ENCODE measurements around the gene MAST3.
A peak's percentile ranks its signal among the peaks of the same experiment; 100 is the strongest.

The MAST3 gene

DNA sequence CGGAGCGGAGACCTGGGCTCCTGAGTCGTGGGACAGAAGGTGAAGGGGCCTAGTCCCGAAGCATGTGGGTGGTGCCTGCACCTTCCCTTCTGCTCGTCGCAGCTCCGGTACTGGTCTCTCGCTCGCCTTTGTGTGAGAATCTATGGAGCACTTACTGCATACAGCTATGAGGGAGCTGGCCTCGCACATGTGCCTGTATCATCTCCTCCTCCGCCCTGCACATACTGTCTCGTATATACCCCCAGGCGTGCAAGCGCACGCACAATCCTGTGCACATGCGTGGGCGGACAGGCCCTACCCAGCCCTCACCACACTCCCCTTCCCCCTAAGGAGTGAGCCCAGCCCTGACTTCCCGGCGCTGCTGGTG is 64.0 kb downstream of the MAST3 start:
- DNase-seq: no peak

DNA sequence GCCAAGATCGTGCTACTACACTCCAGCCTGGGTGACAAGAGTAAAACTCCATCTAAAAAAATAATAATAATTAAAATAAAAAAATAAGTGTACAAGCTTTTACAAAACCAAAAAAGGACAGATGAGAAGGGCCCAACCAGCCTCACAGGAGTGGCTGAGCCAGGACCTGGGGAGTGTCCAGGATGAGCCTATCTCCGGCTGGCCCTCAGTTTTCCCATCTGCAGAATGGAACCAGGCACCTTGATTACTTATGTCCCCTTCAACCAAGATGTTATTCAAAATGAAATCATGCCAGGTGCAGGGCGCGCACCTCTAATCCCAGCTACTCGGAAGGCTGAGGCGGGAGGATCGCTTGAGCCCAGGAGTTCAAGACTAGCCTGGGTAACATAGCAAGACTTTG is 66.5 kb downstream of the MAST3 start:
- DNase-seq: no peak

DNA sequence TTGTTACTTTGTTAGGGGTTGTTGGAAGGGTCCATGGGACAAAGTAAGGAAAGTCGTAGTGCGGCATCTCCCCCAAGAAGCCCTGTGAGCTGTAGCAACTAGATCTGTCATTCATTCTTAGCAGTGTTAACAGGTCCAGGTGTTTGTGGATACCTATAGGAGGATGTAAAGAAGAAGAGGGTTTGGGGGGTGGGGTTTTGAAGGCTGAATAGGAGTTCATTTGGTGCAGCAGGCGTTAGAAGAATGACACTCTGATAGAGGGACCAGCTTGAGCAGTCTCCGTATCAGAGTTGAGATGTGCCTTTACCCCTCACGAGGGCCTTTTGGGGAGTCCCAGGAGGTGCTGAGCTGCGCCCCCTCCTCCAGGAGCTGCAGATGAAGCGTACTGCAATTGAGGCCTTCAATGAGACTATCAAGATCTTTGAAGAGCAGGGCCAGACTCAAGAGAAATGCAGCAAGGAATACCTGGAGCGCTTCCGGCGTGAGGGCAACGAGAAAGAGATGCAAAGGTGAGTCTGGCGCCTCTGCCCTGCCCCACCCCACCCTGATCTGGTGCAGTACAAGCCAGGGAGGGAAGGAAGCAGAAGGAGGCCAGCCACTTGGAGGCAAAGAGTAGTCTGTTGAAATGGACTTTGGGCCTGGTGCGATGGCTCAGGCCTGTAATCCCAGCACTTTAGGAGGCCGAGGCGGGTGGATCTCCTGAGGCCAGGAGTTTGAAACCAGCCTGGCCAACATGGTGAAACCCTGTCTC is 68.4 kb downstream of the MAST3 start:
- no peak for DNase-seq

DNA sequence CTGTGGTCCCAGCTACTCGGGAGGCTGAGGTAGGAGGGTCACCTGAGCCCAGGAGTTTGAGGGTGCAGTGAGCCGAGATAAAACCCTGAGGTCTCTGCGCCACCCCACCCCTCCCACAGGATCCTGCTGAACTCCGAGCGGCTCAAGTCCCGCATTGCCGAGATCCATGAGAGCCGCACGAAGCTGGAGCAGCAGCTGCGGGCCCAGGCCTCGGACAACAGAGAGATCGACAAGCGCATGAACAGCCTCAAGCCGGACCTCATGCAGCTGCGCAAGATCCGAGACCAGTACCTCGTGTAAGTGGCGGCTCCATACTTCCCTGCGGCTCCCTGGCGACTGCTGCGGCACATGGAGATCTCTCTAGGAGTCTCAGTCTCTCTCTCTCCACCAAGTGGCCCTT is 69.4 kb downstream of the MAST3 start:
- DNase-seq: no peak

DNA sequence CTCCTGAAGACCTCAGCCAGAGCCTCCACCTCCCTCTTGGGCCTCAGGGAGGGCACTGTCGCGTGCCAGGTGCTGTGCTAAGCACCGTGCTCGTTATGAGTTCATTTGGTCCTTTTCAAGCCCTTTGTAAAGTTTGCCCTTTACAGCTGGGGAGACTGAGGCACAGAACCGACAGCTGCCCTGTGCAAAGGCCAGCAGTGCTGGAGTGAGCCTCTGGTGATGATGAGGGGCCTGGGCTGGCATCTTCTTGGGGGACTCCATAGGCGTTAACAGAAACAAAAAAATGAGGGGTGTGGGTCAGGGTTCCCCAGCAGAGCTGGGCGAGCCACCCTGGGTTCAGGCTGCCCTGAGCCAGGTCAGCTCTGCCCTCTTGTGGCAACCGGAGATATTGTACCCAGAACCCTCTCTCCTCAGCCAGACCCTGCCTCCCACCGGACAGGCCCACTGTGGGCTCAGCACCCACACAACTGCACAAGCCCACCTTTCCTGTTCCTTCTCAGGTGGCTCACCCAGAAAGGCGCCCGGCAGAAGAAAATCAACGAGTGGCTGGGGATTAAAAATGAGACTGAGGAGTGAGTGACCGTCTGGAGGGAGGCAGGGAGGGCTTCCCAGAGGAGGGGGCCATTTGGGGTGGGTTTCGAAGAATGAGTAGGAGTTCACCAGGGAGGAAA is 70.5 kb downstream of the MAST3 start:
- no peak for DNase-seq

DNA sequence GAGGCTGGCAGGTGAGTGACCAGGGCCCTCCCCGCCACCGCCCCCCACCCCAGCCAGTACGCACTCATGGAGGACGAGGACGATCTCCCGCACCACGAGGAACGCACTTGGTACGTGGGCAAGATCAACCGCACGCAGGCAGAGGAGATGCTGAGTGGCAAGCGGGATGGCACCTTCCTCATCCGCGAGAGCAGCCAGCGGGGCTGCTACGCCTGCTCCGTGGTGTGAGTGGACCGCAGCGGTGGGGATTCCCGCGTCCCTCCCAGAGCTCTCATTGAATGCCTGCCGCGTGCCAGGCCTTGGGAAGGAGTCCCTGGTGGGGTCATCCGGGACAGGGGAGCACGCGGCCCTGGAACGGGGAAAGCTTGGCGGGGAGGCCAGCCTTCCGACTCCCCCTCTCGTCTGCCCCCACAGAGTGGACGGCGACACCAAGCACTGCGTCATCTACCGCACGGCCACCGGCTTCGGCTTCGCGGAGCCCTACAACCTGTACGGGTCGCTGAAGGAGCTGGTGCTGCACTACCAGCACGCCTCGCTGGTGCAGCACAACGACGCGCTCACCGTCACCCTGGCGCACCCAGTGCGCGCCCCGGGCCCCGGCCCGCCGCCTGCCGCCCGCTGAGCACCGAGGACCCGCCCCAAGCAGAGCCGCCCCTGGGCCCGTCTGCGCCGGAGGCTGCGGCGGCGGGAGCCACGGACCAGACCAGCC is 71.2 kb downstream of the MAST3 start:
- no peak for DNase-seq

DNA sequence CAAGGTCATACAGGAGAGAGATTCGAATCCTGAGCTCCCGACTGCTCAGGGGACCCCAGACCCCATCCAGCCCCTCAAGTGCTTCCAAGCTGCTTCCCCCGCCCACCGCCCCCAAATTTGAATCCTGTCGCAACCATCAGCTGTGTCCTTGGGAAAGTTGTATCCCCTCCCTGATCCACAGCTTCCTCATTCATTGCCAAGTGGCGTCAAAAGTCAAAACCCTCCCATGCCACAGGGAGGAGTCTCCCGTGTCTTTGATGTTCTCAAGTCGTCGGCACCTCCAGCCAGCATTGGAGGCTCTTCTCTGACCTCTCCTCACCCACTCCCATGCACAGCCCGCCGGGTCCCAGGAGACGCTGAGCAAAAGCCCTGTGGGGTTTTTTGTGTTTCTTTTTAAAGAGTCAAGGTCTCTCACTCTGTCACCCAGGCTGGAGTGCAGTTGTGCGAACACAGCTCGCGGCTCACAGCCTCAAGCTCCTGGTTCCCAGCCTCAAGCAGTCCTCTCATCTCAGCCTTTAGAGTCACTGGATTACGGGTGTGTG is 73.2 kb downstream of the MAST3 start:
- no peak for DNase-seq

DNA sequence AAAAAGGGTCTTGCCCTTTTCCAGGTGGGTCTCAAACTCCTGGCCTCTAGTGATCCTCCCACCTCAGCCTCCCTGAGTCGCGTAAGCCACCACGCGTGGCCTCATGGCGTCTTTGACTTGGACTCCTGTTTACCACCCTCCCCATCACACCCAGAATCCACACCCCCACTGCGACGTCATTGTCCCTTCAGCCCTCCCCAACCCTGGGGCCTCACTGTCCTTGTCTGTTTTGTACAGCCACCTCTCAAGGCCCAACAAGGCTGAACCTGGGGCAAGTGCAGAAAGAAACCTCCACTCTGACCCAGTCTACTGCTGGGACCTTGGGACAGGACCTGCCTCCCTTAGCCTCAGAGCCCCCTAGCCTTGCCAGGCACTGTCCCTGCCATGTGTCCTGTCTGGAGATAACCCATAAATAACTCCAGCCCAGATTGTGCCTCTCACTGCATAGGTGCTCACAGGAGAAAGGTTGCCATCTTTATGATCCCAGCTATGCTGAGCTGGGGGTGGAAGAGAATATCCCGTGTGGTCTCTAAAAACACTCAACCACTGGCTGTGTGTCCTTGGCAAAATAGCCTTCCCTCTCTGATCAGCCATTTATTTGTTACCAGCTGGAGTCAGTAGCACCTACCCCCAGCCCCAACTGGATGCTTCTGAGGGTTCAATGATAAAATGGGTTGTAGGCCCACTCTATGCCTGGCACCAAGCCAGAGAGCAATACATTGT is 74.2 kb downstream of the MAST3 start:
- no peak for DNase-seq

DNA sequence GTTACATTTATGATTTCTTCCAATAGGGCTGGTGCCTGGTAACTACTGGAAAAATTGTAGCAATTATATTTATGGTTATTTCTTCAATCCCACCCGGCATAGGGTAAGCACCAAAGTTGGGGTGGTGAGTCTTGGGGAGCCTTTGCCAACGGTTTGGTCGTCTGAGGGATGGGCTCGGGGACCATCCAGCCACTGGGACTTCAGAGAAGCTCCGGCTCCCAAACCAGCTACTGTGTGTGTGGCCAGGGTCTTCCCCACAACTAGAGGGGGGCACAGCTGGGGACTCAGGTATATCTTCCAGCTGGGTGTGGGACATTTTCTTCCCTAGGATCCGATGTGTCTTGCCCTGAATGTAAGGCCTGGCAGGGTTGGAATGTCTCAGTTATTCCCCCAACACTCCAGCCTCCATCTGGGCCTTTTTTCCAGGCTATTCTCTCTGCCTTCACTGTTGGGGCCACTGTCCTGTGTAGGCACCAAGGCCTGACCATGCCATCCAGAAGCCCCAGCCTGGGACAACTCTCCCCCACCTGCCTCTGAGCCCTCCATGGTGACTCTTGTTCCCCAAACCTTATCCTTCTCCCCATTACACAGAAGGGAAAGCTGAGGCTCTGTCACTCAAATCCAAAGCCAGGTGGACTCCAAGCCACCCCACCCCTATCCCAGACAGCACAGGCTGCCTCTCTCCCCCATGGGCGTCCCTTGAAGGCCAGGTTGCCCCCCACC is 74.9 kb downstream of the MAST3 start:
- no peak for DNase-seq

DNA sequence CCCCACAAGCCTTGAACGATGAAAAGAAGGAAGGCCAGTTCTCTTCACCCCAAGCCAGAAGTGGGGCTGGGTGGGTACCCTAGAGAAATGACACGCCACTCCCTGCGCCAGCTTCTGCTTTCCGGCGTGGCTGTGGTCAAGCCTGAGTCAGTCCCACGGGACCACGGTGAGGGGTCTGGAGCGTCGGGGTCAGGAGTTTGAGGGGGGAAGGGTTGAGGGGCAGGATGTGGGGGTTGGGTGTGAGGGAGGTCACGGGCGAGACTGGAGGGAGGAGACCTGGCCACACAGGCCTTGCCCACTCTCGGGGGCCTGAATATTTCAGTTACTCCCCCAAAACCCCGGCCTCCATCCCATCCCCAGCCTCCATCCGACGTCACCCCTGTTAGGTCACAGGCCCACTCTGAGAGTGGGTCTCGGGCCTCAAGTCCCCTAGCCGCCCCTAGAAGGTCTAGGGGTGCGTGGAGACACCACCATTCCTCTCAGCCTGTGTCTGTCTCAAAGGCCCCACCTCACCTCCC is 75.5 kb downstream of the MAST3 start:
- DNase-seq: no peak

DNA sequence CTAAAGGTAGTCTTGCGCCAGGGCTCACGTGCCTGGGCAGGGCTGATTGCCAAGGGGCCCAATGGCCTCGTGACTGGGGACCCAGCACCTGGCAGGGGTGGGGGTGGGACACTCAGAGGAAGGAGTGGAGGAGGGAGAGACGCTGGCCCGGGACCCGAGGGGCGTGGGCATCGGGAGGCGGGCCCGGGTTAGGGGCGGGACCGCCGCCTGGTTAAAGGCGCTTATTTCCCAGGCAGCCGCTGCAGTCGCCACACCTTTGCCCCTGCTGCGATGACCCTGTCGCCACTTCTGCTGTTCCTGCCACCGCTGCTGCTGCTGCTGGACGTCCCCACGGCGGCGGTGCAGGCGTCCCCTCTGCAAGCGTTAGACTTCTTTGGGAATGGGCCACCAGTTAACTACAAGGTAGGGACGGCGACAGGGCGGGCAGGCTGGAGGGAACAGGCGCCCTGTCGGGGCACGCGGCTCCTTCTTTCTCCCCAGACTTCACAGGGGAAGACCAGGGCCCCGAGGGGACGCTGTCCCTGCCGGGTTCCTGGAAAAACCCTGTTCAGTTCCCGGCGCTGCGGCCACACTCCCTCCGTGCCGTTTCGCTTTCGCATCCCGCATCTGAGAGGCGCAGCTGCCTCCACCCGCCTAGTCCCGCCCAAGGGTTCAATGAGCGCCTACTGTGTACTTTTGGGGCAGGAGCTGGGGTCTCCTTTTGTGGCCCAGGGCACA is 76.2 kb downstream of the MAST3 start, which contains the start of gene IFI30:
Gene IFI30 (plus strand): TSS at position 242 of the 717 bp plus-strand sequence. CDS start 29 bp downstream, at position 271.
- no peak for DNase-seq

DNA sequence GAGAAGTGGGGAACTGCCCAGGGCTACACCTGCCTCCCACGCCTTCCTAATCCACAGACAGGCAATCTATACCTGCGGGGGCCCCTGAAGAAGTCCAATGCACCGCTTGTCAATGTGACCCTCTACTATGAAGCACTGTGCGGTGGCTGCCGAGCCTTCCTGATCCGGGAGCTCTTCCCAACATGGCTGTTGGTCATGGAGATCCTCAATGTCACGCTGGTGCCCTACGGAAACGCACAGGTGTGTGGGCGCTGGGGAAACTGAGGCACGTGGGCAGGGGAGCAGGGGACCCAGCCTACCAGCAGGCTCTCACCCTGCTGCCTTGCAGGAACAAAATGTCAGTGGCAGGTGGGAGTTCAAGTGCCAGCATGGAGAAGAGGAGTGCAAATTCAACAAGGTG is 77.4 kb downstream of the MAST3 start:
- no peak for DNase-seq

DNA sequence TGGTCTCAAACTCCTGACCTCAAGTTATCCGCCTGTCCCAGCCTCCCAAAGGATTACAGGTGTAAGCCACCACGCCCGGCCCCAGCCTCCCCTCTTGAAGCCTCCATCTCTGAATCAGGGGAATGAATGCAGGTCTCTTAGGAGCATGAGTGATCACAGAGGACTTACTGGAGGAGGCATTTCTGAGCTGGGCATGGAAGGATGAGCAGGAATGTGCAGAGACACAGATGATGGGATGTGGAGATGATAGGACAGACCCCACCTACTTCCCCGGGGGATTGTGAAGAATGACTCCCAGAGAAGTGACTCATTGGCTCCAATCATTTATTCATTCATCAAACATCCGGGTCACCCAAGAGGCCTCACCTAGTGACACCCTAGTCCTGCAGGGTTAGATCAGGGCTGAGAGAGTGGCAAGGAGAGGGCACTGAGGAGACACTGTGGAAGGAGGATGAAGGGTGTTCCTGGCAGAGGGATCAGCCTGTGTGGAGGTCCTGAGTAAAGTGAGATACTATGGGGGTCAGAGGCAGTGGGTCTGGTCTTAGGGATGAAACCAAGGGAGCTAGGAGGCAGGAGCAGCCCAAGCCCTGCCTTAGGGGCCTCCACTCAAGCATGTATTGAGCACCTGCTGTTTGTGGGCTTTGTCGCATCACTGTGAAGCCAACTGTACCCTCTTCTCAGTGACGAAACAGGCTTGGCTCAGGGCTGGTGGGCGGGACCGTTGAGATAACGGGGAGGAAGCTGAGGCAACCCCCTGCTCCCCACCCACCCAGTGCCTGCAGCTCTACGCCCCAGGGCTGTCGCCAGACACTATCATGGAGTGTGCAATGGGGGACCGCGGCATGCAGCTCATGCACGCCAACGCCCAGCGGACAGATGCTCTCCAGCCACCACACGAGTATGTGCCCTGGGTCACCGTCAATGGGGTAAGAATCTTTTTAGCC is 79.1 kb downstream of the MAST3 start:
- no peak for DNase-seq

DNA sequence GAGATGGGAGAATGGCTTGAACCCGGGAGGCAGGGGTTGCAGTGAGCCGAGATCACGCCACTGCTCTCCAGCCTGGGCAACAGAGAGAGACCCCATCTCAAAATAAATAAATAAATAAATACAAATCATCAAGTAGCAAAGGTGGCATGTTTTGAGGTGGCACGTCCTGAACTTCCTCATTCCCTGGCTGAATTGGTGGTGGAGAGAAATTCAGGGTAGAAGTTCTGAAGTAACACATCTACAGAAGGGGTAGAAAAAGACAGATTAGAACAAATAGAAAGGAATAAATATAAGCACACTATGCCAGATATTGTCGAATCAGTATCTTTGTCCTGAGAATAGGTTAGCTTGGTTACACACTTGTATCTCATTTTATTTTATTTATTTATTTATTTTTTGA is 82.4 kb downstream of the MAST3 start:
- no peak for DNase-seq

DNA sequence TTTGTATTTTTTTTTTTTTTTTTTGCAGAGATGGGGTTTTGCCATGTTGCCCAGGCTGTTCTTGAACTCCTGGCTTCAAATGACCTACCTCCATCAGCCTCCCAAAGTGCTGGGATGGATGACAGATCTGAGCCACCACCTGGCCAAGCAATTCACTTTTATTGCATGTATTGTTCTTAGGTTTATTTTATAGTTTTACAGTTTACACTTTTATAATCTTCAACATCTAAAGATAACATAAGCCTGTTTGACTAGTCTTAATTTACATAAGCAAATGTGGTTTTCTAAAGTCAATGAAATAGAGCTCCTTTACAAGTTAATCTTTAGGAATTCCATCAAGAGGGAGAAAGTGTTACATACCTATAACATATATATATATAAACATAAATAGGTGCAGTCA is 86.0 kb downstream of the MAST3 start:
- DNase-seq: no peak

DNA sequence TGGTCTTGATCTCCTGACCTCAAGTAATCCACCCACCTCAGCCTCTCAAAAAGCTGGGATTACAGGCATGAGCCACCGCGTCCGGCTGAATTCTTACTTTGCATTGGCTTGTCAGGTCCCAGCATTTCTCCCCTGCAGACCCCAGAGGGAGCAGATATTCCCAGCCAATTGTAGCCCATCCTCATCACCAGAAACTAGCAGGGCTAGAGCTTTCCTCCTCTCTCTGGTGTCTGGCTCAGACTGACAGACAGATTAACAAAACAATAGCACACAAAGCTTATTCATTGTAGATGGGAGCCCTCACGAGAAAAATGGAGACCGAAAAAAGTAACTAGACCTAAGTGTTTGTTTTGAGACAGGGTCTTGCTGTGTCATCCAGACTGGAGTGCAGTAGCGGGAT is 88.0 kb downstream of the MAST3 start:
- no peak for DNase-seq

DNA sequence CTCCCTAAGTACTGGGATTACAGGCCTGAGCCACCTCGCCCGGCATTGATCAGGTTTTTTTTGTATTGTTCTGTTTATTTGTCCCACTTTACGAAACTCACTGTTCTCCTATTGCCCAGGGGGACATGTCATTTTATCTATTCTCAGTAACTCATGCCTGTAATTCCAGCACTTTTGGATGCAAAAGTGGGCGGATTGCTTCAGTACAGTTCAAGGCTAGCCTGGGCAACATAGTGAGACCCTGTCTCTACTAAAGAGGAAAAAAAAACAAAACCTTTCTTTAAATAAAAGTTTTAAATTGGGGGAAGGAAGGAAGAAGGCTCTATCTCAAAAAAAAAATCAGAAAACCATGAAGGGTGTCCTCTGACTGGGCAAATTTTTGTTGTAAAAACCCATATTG is 92.7 kb downstream of the MAST3 start:
- DNase-seq: no peak

DNA sequence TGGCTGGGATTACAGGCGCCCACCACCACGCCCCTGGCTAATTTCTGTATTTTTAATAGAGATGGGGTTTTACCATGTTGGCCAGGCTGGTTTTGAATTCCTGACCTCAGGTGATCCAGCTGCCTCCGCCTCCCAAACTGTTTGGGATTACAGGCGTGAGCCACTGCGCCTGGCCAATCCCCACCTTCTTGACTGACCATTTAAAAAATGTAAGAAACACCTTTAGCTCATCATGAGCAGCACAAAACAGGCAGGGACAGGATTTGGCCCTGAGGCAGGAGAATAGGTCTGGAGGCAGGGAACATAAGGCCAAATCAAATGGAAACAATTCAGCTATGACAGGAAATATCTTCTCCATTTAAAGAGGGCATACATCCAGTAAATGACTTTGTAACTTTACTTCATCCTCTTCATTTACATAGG is 94.1 kb downstream of the MAST3 start:
- DNase-seq: no peak

DNA sequence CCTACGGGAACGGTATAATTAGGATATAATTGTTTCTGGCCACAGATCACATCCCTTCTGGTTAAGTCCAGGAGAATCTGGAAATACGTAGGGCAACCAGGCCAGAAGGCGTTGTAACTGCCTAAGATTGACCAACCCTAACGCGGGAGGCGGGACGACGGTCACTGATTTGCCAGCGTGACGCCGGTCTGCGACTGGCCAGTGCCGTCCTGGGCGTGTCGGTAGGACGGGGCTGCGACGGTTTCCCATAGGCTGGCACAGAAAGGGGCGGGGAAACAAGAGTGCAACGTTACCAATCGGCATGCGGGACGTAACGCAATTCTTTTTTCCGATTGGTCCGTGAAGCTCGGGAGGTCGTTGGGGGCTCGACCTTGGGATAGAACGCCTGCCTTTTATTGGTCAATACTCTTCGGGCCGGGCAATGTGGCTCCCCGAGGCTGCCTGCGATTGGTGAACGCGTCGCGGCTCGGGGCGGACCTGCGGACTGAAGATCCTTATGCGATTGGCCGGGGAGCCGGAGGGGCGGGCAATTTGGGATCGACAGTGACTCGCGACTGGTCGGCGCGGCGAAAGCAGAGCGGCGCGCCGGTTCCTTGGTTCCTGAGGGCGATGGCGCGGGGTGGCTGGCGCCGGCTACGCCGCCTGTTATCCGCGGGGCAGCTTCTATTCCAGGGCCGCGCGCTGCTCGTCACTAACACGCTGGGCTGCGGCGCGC is 95.3 kb downstream of the MAST3 start, which contains the start of gene MPV17L2:
Gene MPV17L2 (plus strand): TSS at position 546 of the 715 bp plus-strand sequence. CDS start 64 bp downstream, at position 610.
- DNase-seq: peak; percentile 100

Data from left hindlimb (tissue), 1 donor.